Upper lobe of left lung (tissue), 6 donors: ENCODE results near the gene KCNQ2. TPM values are rescaled to one million over a fixed set of nuclear protein-coding genes. Genes with fewer than 3 reads are reported as not detected.

Source experiments
- ATAC-seq, 2 donors: fragments of 200-7000 bp; cut with Tn5 transposase; one replicate each; pipeline ENCODE4 v1.9.1; 2022; ENCODE audit warnings: mild to moderate bottlenecking in 2 of 2, moderate library complexity in 2 of 2; ENCODE audit not compliant: low FRiP score in 2 of 2
- DNase-seq, 2 donors: peaks; one replicate each; pipeline ENCODE4 v3.0.0-alpha.2; 2019 to 2020
- H3K27ac ChIP-seq, 4 donors: fragments of 200-600 bp; sonication (generic); one replicate each; pipeline ENCODE4 v1.5.1; 2016 to 2019
- H3K27me3 ChIP-seq, 4 donors: fragments of 200-600 bp; sonication (generic); one replicate each; pipeline ENCODE4 v1.5.1; 2017 to 2019
- H3K36me3 ChIP-seq, 4 donors: fragments of 200-600 bp; sonication (generic); one replicate each; pipeline ENCODE4 v1.5.1; 2016 to 2019
- H3K4me1 ChIP-seq, 4 donors: fragments of 200-600 bp; sonication (generic); one replicate each; pipeline ENCODE4 v1.5.1; 2018 to 2019
- H3K4me3 ChIP-seq, 4 donors: fragments of 200-600 bp; sonication (generic); one replicate each; pipeline ENCODE4 v1.5.1; 2017 to 2019; ENCODE audit warnings: mild to moderate bottlenecking in 2 of 4, moderate library complexity in 1 of 4
- H3K9me3 ChIP-seq, 4 donors: fragments of 200-600 bp; sonication (generic); one replicate each; pipeline ENCODE4 v1.5.1; 2018 to 2019
- EP300 ChIP-seq, 4 donors: sonication (generic); formaldehyde crosslinking; IDR thresholded peaks; one replicate each; pipeline ENCODE4 v1.5.1; 2017; ENCODE audit warnings: antibody characterized with exemption in 4 of 4, control low read depth in 2 of 4
- POLR2A ChIP-seq, 4 donors: fragments of 450-650 bp; IDR thresholded peaks; one replicate each; pipeline ENCODE4 v1.5.1; 2016 to 2017; ENCODE audit warnings: antibody characterized with exemption in 4 of 4, mild to moderate bottlenecking in 2 of 4
- POLR2AphosphoS5 ChIP-seq, 2 donors: sonication (generic); formaldehyde crosslinking; IDR thresholded peaks; one replicate each; pipeline ENCODE4 v1.5.1; 2017; ENCODE audit warnings: antibody characterized with exemption in 2 of 2
- WGBS, 2 donors: methylation state at CpG; one replicate each; pipeline ENCODE4 v1.1.5; 2017 to 2018; 5-methylcytosine and 5-hydroxymethylcytosine counted together
- total RNA-seq, 6 donors: library from RNA; depleted of rRNA in 4 of 6; stranded (reverse); fragments of >200 nt in 4 of 6; gene quantifications; one replicate each; pipeline versions ENCODE4 v1.1.0 to v1.2.1, GENCODE V29; 2016 to 2021
- TF ChIP-seq, protein P1 (sequence below), 6 experiments: fragments of 450-650 bp in 4 of 6; fragments of 200-600 bp in 2 of 6; sonication (generic) in 2 of 6; IDR thresholded peaks; one replicate each; pipeline ENCODE4 v1.5.1; 2016 to 2019; ENCODE audit warnings: antibody characterized with exemption in 6 of 6
- donor health status: DM: no; HTN: no; CAD: no; lungs with moderate emphysema.
- donor health status: DM: no; HTN: yes; CAD: no; lungs with severe emphysema.

KCNQ2 gene
- total RNA-seq, 6 donors from 2014 or later = 0.66 TPM; not detected in 5

DNA sequence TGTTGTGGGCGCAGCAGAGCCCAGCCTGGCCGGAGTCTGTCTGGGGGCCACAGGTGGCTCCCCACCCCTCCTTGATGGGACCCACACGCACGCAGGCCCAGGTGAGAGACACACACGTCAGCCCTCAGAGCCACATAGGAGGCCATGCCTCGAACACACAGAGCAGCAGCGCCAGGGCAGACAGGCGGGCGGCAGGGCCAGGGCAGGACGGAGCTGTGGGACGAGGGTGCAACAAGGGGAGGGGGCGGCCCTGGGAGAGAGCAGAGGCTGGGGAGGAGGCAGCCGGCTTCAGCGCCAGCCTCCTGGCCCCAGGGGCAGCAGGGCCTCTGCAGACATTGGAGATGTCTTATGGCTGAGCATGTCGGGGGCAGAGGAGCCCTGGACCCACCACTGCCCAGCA is 42.5 kb downstream of the KCNQ2 start:
- TF ChIP-seq POLR2A (IDR thresholded peaks at IDR 0.05) (no peak), POLR2AphosphoS5 (IDR thresholded peaks at IDR 0.05) (no peak), EP300 (IDR thresholded peaks at IDR 0.05) (no peak)
- TF ChIP-seq, protein P1, sequence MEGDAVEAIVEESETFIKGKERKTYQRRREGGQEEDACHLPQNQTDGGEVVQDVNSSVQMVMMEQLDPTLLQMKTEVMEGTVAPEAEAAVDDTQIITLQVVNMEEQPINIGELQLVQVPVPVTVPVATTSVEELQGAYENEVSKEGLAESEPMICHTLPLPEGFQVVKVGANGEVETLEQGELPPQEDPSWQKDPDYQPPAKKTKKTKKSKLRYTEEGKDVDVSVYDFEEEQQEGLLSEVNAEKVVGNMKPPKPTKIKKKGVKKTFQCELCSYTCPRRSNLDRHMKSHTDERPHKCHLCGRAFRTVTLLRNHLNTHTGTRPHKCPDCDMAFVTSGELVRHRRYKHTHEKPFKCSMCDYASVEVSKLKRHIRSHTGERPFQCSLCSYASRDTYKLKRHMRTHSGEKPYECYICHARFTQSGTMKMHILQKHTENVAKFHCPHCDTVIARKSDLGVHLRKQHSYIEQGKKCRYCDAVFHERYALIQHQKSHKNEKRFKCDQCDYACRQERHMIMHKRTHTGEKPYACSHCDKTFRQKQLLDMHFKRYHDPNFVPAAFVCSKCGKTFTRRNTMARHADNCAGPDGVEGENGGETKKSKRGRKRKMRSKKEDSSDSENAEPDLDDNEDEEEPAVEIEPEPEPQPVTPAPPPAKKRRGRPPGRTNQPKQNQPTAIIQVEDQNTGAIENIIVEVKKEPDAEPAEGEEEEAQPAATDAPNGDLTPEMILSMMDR (IDR thresholded peaks at IDR 0.05) = no peak
- WGBS, 2 donors = 84 to 92% methylated on average over 11 to 15 of the region's 15 CpGs
- no peaks in the 10 kb centered on the region for H3K36me3 ChIP-seq
- peaks cover 0 to 6% (median 2%) of the 10 kb centered on the region in 4 donors for H3K4me1 ChIP-seq
- no peak overlapping the region for H3K27ac ChIP-seq
- no peaks in the 10 kb centered on the region for H3K9me3 ChIP-seq
- ATAC-seq (no peak), DNase-seq (peak in 1 of 2 donors; percentile 58)
- H3K27me3 ChIP-seq = no peaks in the 10 kb centered on the region
- H3K4me3 ChIP-seq = no peak overlapping the region

GRCh38 chr20:63428906-63429575 is 43.4 kb downstream of the KCNQ2 start:
- peak in 1 of 2 donors; percentile 68 for DNase-seq
- ATAC-seq = no peak

DNA sequence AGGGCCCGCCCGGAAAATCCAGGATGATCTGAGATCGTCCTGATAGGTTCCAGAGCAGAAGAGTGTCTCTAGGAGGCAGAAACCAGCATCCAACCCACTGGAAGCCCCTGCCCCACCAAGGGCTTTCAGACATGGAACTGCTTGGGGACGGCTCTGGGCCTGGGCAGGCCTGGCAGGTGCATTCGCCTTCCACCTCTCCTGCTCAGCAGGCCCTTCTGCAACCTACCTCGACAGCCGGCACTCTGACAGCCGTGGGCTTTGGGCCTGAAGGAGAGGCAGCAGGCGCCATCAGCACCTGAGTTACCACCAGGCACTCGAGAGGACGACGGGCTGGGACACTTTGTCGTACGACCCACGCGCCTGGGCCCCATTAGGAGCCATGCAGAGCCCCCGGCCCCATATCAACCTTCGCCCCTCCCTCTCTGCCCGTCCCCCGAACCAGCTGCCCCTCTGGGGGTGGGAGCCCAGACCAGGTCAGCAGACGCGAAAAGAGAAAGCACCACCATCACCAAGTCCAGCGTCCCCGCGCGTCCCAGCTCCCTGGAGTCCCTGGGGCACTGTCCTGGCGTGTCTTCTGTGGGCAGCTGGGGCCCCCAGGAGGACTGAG is 44.6 kb downstream of the KCNQ2 start:
- ATAC-seq = no peak
- Histone ChIP-seq H3K4me1 (no peaks in the 10 kb centered on the region), H3K27ac (no peak overlapping the region), H3K36me3 (no peaks in the 10 kb centered on the region), H3K4me3 (no peak overlapping the region), H3K27me3 (no peaks in the 10 kb centered on the region), H3K9me3 (no peaks in the 10 kb centered on the region)
- no peak for TF ChIP-seq POLR2AphosphoS5 (IDR thresholded peaks at IDR 0.05)
- TF ChIP-seq POLR2A (IDR thresholded peaks at IDR 0.05) = no peak
- TF ChIP-seq EP300 (IDR thresholded peaks at IDR 0.05) = no peak
- TF ChIP-seq, protein P1 (IDR thresholded peaks at IDR 0.05) = no peak
- peak in 1 of 2 donors; percentile 74 for DNase-seq
- WGBS, 2 donors = 88 to 89% methylated on average over 9 to 23 of the region's 27 CpGs

More at GRCh38 chr20:63428906-63429575, 43.4 kb downstream of the KCNQ2 start:
- no peak overlapping the region for H3K27ac ChIP-seq
- H3K36me3 ChIP-seq = no peaks in the 10 kb centered on the region
- no peak overlapping the region for H3K4me3 ChIP-seq
- H3K4me1 ChIP-seq = no peaks in the 10 kb centered on the region
- H3K9me3 ChIP-seq = no peaks in the 10 kb centered on the region
- no peak for TF ChIP-seq EP300 (IDR thresholded peaks at IDR 0.05)
- TF ChIP-seq, protein P1 (IDR thresholded peaks at IDR 0.05) = no peak
- no peak for TF ChIP-seq POLR2AphosphoS5 (IDR thresholded peaks at IDR 0.05)
- no peak for TF ChIP-seq POLR2A (IDR thresholded peaks at IDR 0.05)
- 78 to 83% methylated on average over 19 to 20 of the region's 20 CpGs for WGBS, 2 donors
- H3K27me3 ChIP-seq = no peaks in the 10 kb centered on the region

DNA sequence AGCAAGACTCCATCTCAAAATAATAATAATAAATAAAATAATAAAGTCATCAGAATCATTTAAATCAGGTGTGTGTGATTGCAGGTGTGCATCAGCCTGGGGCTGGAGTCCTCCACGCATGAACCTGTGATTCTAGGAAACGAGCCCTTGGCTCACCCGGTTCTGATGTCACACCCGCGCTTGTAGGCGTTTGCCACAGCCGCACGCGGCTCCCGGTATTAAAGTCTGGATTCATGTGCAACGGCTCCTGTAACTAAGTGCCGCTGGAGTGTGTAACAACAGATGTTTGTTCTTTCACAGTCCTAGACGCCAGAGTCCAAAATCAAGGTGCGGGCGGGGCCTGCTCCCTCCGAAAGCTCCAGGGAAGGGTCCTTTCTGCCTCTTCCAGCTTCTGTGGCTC is 45.2 kb downstream of the KCNQ2 start:
- no peak for ATAC-seq
- no peaks in the 10 kb centered on the region for H3K36me3 ChIP-seq
- TF ChIP-seq, protein P1 (IDR thresholded peaks at IDR 0.05) = no peak
- TF ChIP-seq POLR2AphosphoS5 (IDR thresholded peaks at IDR 0.05) = no peak
- TF ChIP-seq EP300 (IDR thresholded peaks at IDR 0.05) = no peak
- TF ChIP-seq POLR2A (IDR thresholded peaks at IDR 0.05) = no peak
- H3K4me1 ChIP-seq = no peaks in the 10 kb centered on the region
- peak in 1 of 2 donors; percentile 61 for DNase-seq
- H3K27ac ChIP-seq = no peak overlapping the region
- H3K27me3 ChIP-seq = no peaks in the 10 kb centered on the region
- H3K9me3 ChIP-seq = no peaks in the 10 kb centered on the region
- WGBS, 2 donors = 91 to 92% methylated on average over 16 of the region's 16 CpGs
- no peak overlapping the region for H3K4me3 ChIP-seq
